PC-9 (cell line): ENCODE data around the gene TMEM127. TPM values are rescaled to one million over a fixed set of nuclear protein-coding genes. Genes with fewer than 3 reads are reported as not detected.
"Not testable (repeated sequence)": the region's sequence is repeated elsewhere in the genome, so short reads cannot be mapped to it uniquely, and the experiment has no call there.

Experiments
- BruUV-seq: library from RNA; stranded (reverse); fragments of 400-500 nt; replicated peaks from 2 replicates; lab custom pipeline; 2021; lab: Mats Ljungman, UMichigan
- CTCF ChIA-PET: fragments of 300-600 bp; sonication (Branson Sonifier 250); formaldehyde crosslinking; loops from one replicate; lab custom pipeline; 2022; ENCODE audit warnings: antibody characterized with exemption; lab: Charles Lee
- POLR2A ChIA-PET: fragments of 300-600 bp; sonication (Branson Sonifier 250); formaldehyde crosslinking; loops from one replicate; lab custom pipeline; 2022; ENCODE audit warnings: antibody characterized with exemption; ENCODE audit not compliant: unreplicated experiment; lab: Charles Lee
- DNase-seq, 2 experiments: peaks; one replicate each; pipeline versions ENCODE4 v3.0.0 to v3.0.0-alpha.2; 2015 to 2022; ENCODE audit warnings: mixed read lengths in 1 of 2
- H2AFZ ChIP-seq: fragments of 200-600 bp; sonication (generic); 2 replicates; pipeline ENCODE4 v1.8.1; 2017; ENCODE audit warnings: antibody characterized with exemption
- H3F3A ChIP-seq: fragments of 200-600 bp; sonication (generic); 2 replicates; pipeline ENCODE4 v1.8.1; 2017; ENCODE audit warnings: antibody characterized with exemption, mild to moderate bottlenecking, low read depth; ENCODE audit not compliant: insufficient read depth
- H3K27ac ChIP-seq: fragments of 200-600 bp; sonication (generic); 2 replicates; pipeline ENCODE4 v1.6.1; 2016; ENCODE audit warnings: mixed run types
- H3K27me3 ChIP-seq: fragments of 200-600 bp; sonication (generic); 2 replicates; pipeline ENCODE4 v1.6.1; 2016; ENCODE audit warnings: low read depth, mixed run types; ENCODE audit not compliant: insufficient read depth
- H3K36me3 ChIP-seq: fragments of 200-600 bp; sonication (generic); 2 replicates; pipeline ENCODE4 v1.6.1; 2016; ENCODE audit warnings: low read depth, mixed run types
- H3K4me1 ChIP-seq: fragments of 200-600 bp; sonication (generic); replicated peaks from 2 replicates; pipeline ENCODE4 v1.6.1; 2016; ENCODE audit warnings: mixed run types; ENCODE audit not compliant: insufficient read depth
- H3K4me2 ChIP-seq: fragments of 200-600 bp; sonication (generic); 2 replicates; pipeline ENCODE4 v1.6.1; 2017; ENCODE audit warnings: mixed run types
- H3K4me3 ChIP-seq: fragments of 200-600 bp; sonication (generic); 2 replicates; pipeline ENCODE4 v1.6.1; 2016; ENCODE audit warnings: mixed run types
- H3K79me2 ChIP-seq: fragments of 200-600 bp; sonication (generic); 2 replicates; pipeline ENCODE4 v1.6.1; 2017; ENCODE audit warnings: low read depth, mixed run types
- H3K9me2 ChIP-seq: fragments of 200-600 bp; sonication (generic); 2 replicates; pipeline ENCODE4 v1.8.1; 2017; ENCODE audit warnings: mild to moderate bottlenecking; ENCODE audit not compliant: insufficient read depth
- H3K9me3 ChIP-seq: fragments of 200-600 bp; sonication (generic); 2 replicates; pipeline ENCODE4 v1.8.1; 2016; ENCODE audit warnings: low read depth; ENCODE audit not compliant: insufficient read depth
- H4K20me1 ChIP-seq: fragments of 200-600 bp; sonication (generic); 2 replicates; pipeline ENCODE4 v1.8.1; 2017; ENCODE audit not compliant: insufficient read depth
- EZH2 ChIP-seq: fragments of 200-600 bp; sonication (generic); IDR thresholded peaks from 2 replicates; pipeline ENCODE4 v1.8.0; 2017; ENCODE audit warnings: antibody characterized with exemption, low read depth
- intact Hi-C: fragments of 100-400 bp; cut with micrococcal nuclease; formaldehyde crosslinking; loops from one replicate; pipeline ENCODE4 v1.10.0; 2022; ENCODE audit not compliant: unreplicated experiment
- total RNA-seq: library from RNA; stranded (reverse); gene quantifications from 2 replicates; pipeline ENCODE4 v1.2.3, GENCODE V29; 2021
- TF ChIP-seq, protein P1 (sequence below): fragments of 200-600 bp; sonication (generic); conservative IDR thresholded peaks from 2 replicates; pipeline ENCODE4 v1.6.1; 2017; ENCODE audit warnings: mixed run types, antibody characterized with exemption, mild to moderate bottlenecking, moderate library complexity

TMEM127 gene
- total RNA-seq, 1 experiment from 2014 or later, result 50.3 TPM

DNA sequence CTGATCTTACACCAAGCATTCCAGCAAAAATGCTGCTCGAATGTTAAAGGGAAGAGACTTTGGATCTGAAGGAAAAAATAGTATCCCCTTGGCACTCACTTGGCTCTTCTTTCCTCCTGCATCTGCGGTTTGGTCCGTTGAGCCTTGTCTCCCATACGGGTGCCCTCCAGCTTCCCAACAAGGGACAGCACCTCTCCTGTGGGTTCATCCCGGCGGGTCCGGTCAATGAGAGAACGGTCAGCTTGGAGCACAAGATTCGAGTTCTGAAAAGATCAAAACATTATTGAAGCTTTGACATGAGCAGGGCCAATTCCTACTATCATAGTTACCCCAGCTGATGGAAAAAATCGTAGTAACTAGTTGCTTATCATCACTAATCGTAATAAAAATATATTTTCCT, 38.8 kb upstream of the TMEM127 start:
- Histone ChIP-seq H3K27me3 (no peaks in the 10 kb centered on the region), H3K27ac (peak overlapping the region; percentile 51; the same call in 1 of the 2 replicates), H3K36me3 (peaks cover 46% of the 10 kb centered on the region), H3K9me2 (no peaks in the 10 kb centered on the region), H3F3A (peaks cover 10% of the 10 kb centered on the region; the same call in 1 of the 2 replicates), H3K79me2 (peaks cover 56% of the 10 kb centered on the region), H4K20me1 (peaks cover 22% of the 10 kb centered on the region; the same call in 1 of the 2 replicates), H3K9me3 (no peaks in the 10 kb centered on the region), H3K4me2 (peak overlapping the region; percentile 98), H3K4me1 (peaks cover 21% of the 10 kb centered on the region), H3K4me3 (peak overlapping the region; percentile 86), H2AFZ (peak overlapping the region; percentile 95)
- no peak for TF ChIP-seq EZH2
- TF ChIP-seq, protein P1, sequence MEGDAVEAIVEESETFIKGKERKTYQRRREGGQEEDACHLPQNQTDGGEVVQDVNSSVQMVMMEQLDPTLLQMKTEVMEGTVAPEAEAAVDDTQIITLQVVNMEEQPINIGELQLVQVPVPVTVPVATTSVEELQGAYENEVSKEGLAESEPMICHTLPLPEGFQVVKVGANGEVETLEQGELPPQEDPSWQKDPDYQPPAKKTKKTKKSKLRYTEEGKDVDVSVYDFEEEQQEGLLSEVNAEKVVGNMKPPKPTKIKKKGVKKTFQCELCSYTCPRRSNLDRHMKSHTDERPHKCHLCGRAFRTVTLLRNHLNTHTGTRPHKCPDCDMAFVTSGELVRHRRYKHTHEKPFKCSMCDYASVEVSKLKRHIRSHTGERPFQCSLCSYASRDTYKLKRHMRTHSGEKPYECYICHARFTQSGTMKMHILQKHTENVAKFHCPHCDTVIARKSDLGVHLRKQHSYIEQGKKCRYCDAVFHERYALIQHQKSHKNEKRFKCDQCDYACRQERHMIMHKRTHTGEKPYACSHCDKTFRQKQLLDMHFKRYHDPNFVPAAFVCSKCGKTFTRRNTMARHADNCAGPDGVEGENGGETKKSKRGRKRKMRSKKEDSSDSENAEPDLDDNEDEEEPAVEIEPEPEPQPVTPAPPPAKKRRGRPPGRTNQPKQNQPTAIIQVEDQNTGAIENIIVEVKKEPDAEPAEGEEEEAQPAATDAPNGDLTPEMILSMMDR, result no peak
- intact Hi-C loops, result loop anchor here (1.0 to 5.0 kb wide), 4 partner anchors 32 to 228 kb away; partner anchors contain the start of gene CIAO1
- POLR2A ChIA-PET, result interaction anchor here (0.5 to 0.6 kb wide), 3 partner anchors 25 to 227 kb away, joined by 3 to 5 read pairs (median 3); no protein-coding TSS in a partner anchor
- no peak for DNase-seq
- TSS peak; percentile 46 for BruUV-seq
- CTCF ChIA-PET, result interaction anchor here (0.6 kb wide), 1 partner anchor 31 kb away, joined by 4 read pairs; no protein-coding TSS in a partner anchor

DNA sequence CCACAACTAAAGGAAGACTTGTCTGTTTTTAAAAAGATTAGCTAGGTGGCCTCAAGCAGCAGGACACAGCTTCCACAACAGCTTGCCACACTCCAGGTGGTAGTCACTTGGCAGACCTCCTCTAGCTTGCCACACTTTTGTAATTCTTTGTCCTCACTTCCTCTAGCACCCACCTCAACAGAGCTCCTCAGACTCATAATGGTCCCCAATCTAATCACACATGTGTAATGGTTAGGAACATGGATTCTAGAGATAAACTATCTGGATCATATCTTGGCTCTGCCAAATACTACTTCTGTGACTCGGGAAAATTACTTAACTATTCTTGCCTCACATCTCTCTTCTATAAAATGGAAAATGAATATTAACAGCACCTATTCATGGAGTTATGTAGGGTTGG, 36.1 kb upstream of the TMEM127 start:
- no peak for DNase-seq
- H3K27me3 ChIP-seq, result no peaks in the 10 kb centered on the region
- no peak overlapping the region for H3K4me3 ChIP-seq
- peaks cover 18% of the 10 kb centered on the region for H3K4me1 ChIP-seq
- ChIA-PET CTCF (no interaction called here), POLR2A (interaction anchor here (0.6 kb wide), 1 partner anchor 519 kb away, joined by 3 read pairs; no protein-coding TSS in a partner anchor)
- H3K4me2 ChIP-seq, result no peak overlapping the region
- H4K20me1 ChIP-seq, result peaks cover 22% of the 10 kb centered on the region; the same call in 1 of the 2 replicates
- TF ChIP-seq, protein P1, result no peak
- no peak for TF ChIP-seq EZH2
- no peak overlapping the region for H3K27ac ChIP-seq
- intact Hi-C loops, result no loop called here
- H3K36me3 ChIP-seq, result peaks cover 71% of the 10 kb centered on the region
- no peaks in the 10 kb centered on the region for H3K9me3 ChIP-seq
- H3F3A ChIP-seq, result peaks cover 10% of the 10 kb centered on the region; the same call in 1 of the 2 replicates
- H2AFZ ChIP-seq, result no peak overlapping the region
- H3K79me2 ChIP-seq, result peaks cover 56% of the 10 kb centered on the region
- H3K9me2 ChIP-seq, result no peaks in the 10 kb centered on the region
- BruUV-seq, result no TSS peak

DNA sequence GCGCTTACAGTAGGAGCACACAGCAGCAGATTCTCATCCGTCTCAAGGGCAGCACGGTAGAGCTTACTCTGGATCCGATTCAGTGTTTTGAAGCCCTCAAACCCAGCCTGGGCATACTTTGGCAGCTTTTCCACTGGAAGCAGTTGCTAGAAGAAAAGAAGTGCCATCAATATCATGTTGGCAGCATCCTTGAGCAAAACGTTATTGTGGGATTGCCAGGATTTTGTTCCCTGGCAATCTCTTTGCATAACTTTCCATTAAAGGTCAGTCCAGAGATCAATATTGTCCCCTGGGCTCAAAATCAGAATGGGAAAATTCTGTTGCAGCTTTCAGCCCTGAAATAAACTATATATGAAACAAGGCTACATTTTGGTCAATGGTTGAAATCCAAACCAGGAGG, 31.1 kb upstream of the TMEM127 start:
- DNase-seq, result no peak
- Histone ChIP-seq H3K4me1 (no peaks in the 10 kb centered on the region), H3K9me3 (no peaks in the 10 kb centered on the region), H3K27me3 (no peaks in the 10 kb centered on the region), H3F3A (peaks cover 10% of the 10 kb centered on the region; the same call in 1 of the 2 replicates), H4K20me1 (peaks cover 27% of the 10 kb centered on the region), H3K4me3 (no peak overlapping the region), H3K9me2 (no peaks in the 10 kb centered on the region), H3K27ac (no peak overlapping the region), H2AFZ (no peak overlapping the region), H3K79me2 (peaks cover 10% of the 10 kb centered on the region), H3K36me3 (peaks cover 91% of the 10 kb centered on the region), H3K4me2 (no peak overlapping the region)
- ChIA-PET CTCF (no interaction called here), POLR2A (no interaction called here)
- TF ChIP-seq EZH2, result no peak
- TF ChIP-seq, protein P1, result no peak
- no TSS peak for BruUV-seq
- intact Hi-C loops, result no loop called here

DNA sequence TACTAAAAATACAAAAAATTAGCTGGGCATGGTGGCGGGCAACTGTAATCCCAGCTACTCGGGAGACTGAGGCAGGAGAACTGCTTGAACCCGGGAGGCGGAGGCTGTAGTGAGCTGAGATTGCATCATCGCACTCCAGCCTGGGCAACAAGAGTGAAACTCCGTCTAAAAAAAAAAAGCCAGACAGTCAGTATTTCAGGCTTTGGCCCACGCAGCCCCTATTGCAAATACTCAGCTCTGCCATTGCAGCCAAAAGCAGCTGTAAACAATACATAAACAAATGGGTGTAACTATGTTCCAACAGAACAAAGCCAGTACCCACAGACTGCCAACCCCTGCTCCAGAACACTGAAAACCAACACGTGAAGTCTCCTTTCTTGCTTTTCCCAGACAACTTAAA, 28.5 kb upstream of the TMEM127 start:
- H3K9me3 ChIP-seq, DNase-seq, intact Hi-C loops, H3K27me3 ChIP-seq, BruUV-seq, H3K27ac ChIP-seq, CTCF ChIA-PET, H3K4me3 ChIP-seq, H3K4me2 ChIP-seq, H3K79me2 ChIP-seq, H3K4me1 ChIP-seq, H2AFZ ChIP-seq, H3K9me2 ChIP-seq, H3F3A ChIP-seq: not testable (repeated sequence)
- POLR2A ChIA-PET, result interaction anchor here (0.6 kb wide), 1 partner anchor 156 kb away, joined by 6 read pairs; the partner anchor contains the start of gene ASTL
- Histone ChIP-seq H3K36me3 (peaks cover 88% of the 10 kb centered on the region), H4K20me1 (peaks cover 19% of the 10 kb centered on the region)
